ENCODE measurements around the gene TDRD12.
"Not testable (repeated sequence)": the region's sequence is repeated elsewhere in the genome, so short reads cannot be mapped to it uniquely, and the experiment has no call there.

Gene TDRD12

DNA sequence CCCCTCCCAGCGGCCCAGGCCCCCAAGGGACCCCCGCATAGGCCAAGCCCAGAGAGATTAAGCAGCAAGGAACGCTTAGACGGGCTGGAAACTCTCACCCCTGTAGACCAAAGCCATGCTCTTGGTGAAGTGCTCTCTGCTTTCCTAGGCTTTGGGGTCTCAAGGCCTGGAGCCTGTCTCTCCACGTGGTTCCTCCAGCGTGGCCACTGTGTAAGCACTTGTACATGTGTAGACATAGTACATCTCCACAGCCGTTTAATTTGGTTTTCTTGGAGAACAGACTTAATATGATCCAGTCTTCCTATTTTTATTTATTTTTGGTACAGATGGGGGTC is 26.9 kb upstream of the TDRD12 start:
- DNase-seq (ENCODE audit: low spot score): no peak

DNA sequence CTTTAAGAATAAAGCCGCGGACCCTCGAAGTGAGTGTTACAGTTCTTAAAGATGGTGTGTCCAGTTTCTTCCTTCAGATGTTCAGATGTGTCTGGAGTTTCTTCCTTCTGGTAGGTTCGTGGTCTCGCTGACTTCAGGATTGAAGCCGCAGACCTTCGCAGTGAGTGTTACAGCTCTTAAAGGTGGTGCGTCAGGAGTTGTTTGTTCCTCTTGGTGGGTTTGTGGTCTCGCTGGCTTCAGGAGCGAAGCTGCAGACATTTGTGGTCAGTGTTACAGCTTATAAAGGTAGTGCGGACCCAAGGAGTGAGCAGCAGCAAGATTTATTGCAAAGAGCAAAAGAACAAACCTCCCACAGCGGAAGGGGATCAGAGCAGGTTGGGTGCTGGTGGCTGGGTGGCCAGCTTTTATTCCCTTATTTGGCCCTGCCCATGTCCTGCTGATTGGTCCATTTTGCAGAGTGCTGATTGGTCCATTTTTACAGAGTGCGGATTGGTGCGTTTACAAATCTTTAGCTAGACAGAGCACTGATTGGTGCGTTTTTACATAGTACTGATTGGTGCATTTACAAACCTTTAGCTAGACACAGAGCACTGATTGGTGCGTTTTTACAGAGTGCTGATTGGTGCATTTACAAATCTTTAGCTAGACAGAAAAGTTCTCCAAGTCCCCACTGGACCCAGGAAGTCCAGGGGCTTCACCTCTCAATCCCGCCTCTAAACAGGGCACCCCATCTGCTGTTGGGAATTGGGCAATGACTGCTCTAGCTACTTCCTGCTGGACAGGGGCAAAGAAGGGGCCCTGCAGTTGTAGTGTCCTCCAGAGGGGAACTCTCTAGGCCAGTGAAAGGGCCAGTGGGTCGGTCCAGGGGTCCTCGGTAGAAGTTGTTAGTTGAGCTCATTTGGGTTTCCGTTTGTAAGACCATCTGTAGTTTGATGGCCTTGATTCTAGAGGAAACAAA is 26.1 kb upstream of the TDRD12 start:
- not testable (repeated sequence) for DNase-seq (ENCODE audit: low spot score)

DNA sequence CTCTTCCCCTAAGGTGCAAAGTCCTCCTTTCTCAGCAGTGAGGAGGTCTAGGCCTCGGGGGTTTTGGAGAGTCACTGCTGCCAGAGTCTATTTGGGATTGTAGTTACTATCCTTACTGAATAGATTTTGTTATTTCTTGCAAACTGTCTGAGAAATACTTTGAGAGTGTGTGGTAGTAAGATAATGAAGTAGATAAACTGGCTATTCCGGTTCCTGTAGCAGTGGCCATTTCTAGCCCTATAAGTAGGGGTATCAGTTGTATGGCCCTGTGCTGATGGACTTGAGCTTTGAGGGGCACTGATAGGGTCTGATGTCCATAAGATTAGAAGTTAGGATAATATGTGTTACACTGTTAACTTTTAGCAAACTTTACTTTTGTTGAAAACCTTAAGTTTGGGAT is 25.3 kb upstream of the TDRD12 start:
- not testable (repeated sequence) for DNase-seq (ENCODE audit: low spot score)

DNA sequence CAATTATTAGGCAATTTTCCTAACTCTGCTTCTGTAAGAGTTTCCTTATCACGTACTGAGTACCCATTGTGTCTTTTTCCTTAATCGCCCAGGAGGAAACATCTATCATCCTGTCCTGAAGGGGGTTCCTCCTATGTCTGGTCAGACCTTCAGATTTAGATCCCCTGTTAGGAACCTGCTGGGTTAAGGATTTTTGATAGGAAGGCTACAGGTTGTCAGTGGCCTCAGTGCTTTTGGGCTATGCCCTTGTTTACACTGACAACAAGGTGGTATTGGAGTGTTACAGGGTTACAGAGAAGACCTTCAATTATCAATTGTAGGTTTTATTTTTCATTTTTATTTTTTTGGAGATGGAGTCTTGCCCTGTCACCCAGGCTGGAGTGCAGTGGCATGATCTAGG is 24.7 kb upstream of the TDRD12 start:
- DNase-seq (ENCODE audit: low spot score): not testable (repeated sequence)

DNA sequence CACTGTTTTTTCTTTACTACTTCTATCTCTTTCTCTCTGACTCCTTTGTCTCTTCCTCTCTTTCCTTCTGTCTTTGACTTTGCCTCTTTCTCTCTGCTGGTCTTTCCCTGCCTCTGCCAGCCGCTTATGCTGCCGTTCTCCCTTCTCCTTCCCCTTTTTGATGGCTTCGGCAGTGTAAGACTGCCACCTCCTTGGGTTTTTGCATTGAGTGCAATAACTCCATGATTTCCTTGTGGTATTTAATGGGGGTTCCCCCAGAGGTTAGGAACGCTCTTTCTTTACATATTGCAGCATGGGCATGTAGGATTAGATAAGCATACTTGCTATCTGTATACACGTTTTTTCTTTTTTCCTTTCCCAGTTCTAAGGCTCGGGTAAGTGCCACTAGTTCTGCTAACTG is 24.1 kb upstream of the TDRD12 start:
- DNase-seq (ENCODE audit: low spot score): not testable (repeated sequence)

DNA sequence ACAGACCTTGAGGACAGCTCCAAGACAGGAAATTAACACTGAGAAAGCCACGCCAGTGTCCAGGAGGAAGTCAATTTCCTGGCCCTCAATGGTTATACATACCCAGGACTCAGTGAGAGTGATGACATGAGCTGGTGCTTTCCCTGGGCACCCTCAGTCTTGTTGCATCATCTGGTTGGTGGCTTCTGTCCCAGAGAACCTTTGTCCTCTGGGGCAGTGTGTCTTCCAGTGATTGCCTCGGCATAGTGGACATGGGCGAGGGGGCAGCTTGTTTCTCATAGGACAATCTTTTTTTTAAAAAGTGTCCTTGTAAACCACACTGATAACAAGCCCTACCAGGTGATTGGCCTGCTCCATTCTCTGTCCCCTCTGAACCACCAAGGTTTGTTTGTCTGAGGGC is 22.8 kb upstream of the TDRD12 start:
- DNase-seq (ENCODE audit: low spot score): not testable (repeated sequence)

DNA sequence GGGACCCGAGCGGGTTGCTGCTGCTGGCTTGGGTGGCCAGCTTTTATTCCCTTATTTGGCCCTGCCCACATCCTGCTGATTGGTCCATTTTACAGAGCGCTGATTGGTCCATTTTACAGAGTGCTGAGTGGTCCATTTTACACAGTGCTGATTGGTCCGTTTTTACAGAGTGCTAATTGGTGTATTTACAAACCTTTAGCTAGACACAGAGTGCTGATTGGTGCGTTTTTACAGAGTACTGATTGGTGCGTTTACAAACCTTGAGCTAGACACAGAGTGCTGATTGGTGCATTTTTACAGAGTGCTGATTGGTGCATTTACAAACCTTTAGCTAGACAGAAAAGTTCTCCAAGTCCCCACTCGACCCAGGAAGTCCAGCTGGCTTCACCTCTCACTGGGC is 19.4 kb upstream of the TDRD12 start:
- DNase-seq (ENCODE audit: low spot score): not testable (repeated sequence)

DNA sequence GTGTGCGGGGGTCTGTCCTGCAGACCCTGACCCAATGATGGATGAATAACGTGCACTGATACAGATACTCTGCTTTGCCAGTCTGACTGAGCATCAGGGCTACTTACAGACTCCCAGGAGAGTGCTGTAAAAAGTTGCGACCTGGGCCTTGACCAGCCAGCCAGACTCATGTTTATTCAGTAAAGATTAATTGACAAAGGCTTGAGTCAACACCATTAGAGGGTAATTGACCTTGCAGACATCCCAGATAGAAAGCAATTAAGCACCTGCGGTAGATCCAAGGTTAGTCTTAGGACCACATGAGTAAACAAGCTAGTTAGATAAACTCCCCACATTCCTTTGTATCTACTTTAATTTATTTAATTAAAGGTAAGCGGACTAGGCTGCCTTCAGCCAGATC is 17.6 kb upstream of the TDRD12 start:
- no peak for DNase-seq (ENCODE audit: low spot score)

DNA sequence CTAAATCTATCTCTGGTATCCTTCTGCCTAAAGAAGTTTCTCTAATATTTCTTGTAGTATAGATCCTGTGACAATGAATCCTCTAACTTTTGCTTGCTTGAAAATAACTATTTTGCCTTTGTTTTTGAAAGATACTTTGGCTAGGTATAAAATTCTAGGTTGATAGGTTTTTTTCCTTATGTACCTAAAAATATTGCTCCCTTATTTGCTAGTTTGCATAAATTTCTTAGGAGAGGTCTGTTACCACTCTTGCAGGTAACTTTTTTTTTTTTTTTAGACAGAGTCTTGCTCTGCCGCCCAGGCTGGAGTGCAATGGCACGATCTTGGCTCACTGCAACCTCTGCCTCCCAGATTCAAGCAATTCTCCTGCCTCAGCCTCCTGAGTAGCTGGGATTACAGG is 15.6 kb upstream of the TDRD12 start:
- DNase-seq (ENCODE audit: low spot score): not testable (repeated sequence)

DNA sequence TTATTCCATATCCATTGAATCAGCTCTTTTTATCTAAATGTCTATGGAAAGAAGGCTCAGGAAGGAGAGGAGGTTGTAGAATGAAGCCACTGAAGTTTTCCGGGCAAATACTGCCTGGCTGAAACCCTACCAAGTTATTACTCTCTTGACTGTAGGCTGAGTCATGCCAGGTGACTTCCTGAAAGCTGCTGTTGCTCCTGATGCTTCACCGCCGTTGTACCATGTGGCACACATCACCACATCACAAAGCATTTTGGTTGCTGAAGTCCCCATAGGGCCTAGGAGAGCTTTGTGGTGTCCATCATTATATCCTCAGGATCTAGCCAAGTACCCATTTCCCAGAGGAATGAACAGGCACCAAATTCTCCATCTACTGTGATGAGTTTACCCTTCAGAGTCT is 11.1 kb upstream of the TDRD12 start:
- no peak for DNase-seq (ENCODE audit: low spot score)

DNA sequence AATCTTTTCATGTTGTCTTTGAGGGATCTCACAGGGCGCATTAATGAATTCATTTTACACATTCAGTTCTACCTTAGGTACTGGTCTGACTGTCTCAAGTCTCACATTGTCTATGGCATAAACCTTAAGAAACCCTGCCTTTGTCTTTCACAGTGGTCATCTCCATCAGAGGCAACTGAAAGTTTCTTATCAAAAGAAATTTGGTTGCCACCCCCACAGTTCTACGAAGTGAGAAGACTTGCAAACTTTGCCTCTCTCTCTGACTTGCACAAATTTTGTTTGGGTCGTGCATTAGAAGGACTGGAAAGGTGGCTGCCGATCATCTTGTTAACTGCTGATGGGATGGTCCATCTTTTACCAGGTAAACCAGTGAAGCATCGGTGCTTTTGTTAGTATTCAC is 10.5 kb upstream of the TDRD12 start:
- no peak for DNase-seq (ENCODE audit: low spot score)

DNA sequence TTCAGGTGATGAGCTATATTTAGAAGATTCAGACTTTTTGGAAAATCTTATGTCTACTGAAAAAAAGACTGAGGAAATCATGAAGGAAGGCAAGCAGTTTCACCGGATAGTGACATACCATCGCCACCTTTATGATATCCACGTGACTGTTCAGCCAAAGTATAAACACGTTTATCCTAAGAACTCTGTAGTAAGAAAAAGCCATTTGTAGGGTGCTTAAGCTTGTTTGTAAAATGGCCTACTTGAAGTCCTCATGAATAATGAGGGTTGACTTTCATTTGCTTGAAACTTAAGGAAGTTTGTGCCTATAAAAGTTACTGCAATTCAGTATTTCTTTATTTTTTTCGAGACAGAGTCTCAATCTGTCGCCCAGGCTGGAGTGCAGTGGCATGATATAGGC is 7.8 kb upstream of the TDRD12 start:
- no peak for DNase-seq (ENCODE audit: low spot score)

DNA sequence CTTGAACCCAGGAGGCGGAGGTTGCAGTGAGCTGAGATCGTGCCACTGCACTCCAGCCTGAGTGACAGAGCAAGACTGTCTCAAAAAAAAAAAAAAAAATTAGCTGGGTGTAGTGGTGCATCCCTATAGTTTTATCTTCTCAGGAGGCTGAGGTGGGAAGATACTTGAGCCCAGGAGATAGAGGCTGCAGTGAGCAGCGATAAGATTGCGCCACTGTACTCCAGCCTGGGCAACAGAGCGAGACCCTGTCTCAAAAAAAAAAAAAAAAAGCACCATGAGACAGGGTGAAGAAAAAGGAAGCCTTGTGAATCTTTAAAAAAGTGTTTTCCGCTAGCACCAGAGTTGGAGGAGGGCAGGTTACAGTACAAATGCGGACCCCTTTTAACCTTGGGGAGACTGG is 3.4 kb upstream of the TDRD12 start:
- DNase-seq (ENCODE audit: low spot score): not testable (repeated sequence)

DNA sequence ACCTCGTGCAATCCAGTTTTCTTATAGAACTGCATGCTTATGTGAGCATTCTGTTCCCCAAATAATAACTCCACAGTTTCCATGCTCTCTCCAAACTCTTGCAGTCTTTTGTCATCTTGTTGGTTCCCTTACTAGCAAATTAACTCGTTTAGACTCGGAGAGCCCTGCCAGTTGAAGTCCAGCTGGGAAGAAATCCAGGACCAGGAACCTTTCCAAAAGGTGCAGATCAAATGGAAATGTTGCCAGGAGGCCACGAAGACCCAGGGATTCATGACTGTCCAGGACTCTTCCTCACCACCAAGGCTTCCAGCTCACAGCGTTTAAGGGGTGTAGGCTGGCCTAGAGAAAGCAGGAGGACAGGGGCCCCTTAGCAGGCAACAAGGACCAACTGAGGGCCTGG is 2.1 kb upstream of the TDRD12 start:
- DNase-seq (ENCODE audit: low spot score): no peak

DNA sequence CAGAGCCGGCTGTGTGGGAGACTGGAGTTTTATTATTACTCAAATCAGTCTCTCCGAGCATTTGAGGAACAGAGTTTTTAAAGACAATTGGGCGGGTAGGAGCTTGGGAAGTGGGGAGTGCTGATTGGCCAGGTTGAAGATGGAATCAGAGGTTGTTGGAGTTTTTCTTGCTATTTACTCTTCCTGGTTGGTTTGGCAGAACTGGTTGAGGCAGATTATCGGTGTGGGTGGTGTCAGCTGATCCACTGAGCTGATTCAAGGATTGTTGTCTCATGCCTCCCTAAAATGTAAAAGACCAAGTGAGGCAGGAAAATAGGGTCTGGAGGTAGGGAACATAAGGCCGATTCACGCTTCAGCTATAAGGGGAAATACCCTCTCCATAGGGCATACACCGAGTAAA is 1.3 kb upstream of the TDRD12 start:
- DNase-seq (ENCODE audit: low spot score): no peak

DNA sequence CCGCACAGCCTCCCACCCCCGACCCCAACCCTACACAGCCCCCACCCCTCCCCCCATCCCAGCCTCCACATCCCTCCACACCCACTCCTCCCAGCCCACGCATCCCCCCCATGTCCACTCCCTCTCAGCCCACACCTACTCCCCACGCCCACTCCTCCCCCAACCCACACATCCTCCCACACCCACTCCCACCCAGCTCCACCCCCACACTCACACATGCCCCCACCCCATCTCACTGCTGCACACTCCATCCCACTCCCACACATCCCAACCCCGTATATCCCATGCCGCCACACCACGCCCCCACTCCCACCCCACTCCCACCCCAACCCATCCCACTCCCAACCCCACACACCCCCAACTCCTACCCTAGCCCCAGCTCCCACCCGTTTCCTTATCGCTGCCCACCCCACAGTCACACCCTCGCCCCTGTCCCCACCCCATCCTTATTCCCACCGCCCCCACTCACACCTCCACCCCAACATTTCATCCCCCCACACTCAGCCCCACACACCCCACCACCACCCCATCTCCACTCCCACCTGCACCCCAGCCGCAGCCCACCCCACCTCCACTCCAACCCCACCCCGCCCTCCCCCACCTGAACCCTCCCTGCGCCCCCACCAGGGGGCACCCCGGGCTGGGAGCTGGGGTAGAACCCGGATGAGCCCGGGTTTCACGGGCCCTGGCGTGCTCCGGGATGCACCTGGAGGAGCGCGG is 809 bp downstream of the TDRD12 start:
- DNase-seq (ENCODE audit: low spot score): peak; percentile 9

DNA sequence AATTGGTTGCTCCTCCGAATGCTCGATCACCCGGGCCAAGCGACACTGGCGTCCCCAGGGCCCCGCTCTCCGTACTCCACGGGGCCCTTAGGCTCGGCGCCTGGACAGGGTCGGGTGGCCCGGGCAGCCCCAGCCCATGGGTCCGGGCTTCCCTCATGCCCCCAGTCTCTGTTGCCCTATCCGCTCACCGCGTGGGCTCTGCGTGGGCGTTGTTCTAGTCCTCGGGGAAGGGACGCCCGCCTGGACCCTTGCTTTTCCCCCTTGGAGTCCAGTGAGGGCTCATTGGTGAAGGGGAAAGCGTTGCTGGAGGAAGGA is 1.3 kb downstream of the TDRD12 start:
- no peak for DNase-seq (ENCODE audit: low spot score)

DNA sequence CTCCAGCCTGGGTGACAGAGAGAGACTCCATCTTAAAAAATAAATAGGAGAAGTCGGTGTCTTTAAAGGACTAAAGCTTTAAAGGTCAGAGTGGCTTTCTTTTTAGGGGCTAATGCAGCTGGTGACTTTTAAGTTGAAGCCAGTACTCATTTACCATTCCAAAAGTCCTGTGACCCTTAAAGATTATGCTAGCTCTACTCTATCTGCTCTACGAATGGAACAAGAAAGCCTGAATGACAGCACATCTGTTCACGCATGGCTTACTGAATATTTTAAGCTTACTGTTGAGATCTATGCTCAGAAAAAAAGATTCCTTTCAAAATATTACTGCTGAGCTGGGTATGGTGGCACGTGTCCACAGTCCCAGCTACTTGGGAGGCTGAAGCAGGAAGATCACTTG is 16.4 kb downstream of the TDRD12 start:
- DNase-seq (ENCODE audit: low spot score): no peak

DNA sequence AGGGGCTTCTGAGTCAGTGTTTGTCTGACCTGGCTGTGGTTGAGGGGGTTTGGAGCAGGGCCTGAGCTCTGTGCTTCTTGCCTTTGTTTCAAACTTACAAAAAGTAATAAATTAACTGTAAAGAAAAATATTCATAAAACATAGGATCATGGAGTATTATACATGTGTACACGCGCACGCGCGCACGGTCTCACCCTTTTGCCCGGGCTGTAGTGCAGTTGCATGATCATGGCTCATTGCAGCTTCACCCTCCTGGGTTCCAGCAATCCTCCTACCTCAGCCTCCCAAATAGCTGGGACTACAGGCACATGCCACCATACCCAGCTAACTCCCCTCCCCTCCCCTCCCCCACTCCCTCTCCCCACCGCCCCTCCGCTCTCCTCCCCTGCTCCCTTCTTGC is 23.5 kb downstream of the TDRD12 start:
- no peak for DNase-seq (ENCODE audit: low spot score)

DNA sequence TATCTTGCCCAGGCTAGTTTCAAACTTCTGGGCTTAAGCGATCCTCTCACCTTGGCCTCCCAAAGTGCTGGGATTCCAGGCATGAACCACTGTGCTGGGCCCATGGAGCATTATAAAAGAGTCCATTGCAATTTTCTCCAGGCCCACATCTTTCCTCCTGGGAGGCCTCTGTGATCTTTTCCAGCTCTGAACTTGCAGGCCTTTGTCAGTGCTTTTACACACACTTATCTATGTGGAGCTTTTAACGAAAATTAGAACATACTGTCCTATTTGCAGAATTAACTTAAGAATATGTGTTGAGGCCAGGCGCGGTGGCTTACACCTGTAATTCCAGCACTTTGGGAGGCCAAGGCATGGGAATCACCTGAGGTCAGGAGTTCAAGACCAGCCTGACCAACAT is 23.9 kb downstream of the TDRD12 start:
- no peak for DNase-seq (ENCODE audit: low spot score)

DNA sequence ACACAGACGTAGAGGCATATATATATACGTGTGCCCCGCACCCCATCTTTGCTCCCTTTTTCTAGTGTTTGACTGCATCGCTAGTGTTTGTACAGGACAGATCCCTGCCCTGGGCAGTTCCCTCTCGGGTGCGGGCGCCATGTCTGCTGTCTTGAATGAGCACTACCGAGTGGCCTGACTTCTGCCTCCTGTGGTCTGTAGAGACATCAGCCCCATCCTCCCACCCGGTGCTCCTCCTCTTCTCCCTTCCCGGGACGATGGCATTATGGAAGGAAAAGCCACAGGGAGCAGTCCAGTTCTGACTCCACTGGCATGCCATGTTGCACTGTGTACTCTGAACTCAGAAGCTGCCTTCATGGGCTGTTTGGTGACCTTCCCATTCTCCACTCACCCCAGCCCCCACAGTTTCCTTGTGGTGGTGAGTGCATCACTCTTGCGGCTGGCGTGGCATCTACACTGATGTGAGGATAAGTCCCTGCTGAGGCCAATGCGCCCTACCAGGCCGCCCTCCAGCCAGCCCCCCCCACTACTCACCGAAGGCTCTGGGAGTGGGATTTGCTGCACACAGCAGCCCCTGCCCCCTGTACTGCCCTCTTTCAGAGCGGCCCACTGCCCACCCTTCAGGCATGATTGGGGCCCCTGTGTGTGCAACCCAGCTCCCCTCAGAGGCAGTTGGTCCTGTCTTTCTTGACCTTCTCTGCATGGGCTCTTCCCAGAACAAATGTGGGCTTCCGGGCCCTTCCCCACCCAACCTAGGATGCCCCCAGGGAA is 25.2 kb downstream of the TDRD12 start:
- no peak for DNase-seq (ENCODE audit: low spot score)

DNA sequence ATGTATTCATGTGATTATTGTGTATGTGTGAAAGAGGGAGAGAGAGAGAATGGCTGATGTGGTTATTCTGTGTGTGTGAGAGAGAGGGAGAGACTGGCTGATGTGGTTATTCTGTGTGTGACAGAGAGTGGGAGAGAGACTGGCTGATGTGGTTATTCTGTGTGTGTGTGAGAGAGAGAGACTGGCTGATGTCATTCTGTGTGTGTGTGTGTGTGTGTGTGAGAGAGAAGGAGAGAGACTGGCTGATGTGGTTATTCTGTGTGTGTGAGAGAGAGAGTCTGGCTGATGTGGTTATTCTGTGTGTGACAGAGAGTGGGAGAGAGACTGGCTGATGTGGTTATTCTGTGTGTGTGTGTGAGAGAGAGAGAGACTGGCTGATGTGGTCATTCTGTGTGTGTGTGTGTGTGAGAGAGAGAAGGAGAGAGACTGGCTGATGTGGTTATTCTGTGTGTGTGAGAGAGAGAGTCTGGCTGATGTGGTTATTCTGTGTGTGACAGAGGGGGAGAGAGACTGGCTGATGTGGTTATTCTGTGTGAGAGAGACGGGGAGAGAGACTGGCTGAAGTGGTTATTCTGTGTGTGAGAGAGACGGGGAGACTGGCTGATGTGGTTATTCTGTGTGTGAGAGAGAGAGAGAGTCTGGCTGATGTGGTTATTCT is 26.2 kb downstream of the TDRD12 start:
- DNase-seq (ENCODE audit: low spot score): not testable (repeated sequence)
